GM18508 (cell line): ENCODE data around the gene EXOSC3.
"Not testable (repeated sequence)": the region's sequence is repeated elsewhere in the genome, so short reads cannot be mapped to it uniquely, and the experiment has no call there.

Experiments
- ATAC-seq: cut with Tn5 transposase; IDR thresholded peaks from one replicate; pipeline ENCODE4 v1.9.1; 2021; ENCODE audit warnings: moderate number of reproducible peaks; ENCODE audit not compliant: insufficient read depth, unreplicated experiment

Gene EXOSC3

GRCh38 chr9:37784616-37785483 lies at the start of gene EXOSC3:
Gene EXOSC3 (minus strand): TSS chr9:37785064. CDS start chr9:37785044, 20 bp downstream.
- peak; percentile 43 for ATAC-seq

GRCh38 chr9:37827483-37828165 lies 42.8 kb upstream of the EXOSC3 start:
- no peak for ATAC-seq

GRCh38 chr9:37825174-37825573 lies 40.3 kb upstream of the EXOSC3 start:
- ATAC-seq: not testable (repeated sequence)

- ATAC-seq: no peak
These were observed 35.3 kb upstream of the EXOSC3 start for GRCh38 chr9:37820142-37820541.

GRCh38 chr9:37818849-37819248 lies 34.0 kb upstream of the EXOSC3 start:
- no peak for ATAC-seq

- ATAC-seq: no peak
These were observed 28.0 kb upstream of the EXOSC3 start for GRCh38 chr9:37812773-37813379.

- no peak for ATAC-seq
These were observed 27.1 kb upstream of the EXOSC3 start for GRCh38 chr9:37811906-37812476.

- not testable (repeated sequence) for ATAC-seq
These were observed 24.8 kb upstream of the EXOSC3 start for GRCh38 chr9:37809676-37810075.

GRCh38 chr9:37806271-37806670 lies 21.4 kb upstream of the EXOSC3 start:
- no peak for ATAC-seq

- ATAC-seq: no peak
These were observed 17.3 kb upstream of the EXOSC3 start for GRCh38 chr9:37801959-37802711.

GRCh38 chr9:37801287-37801850 lies 16.5 kb upstream of the EXOSC3 start:
- no peak for ATAC-seq

- ATAC-seq: peak; percentile 36
These were observed 15.9 kb upstream of the EXOSC3 start, which contains the start of gene DCAF10 for GRCh38 chr9:37800631-37801286. Gene DCAF10 (plus strand): TSS chr9:37800797. CDS start chr9:37800867, 70 bp downstream.

- no peak for ATAC-seq
These were observed 13.8 kb upstream of the EXOSC3 start for GRCh38 chr9:37798677-37799076.

- no peak for ATAC-seq
These were observed 11.4 kb upstream of the EXOSC3 start for GRCh38 chr9:37796232-37796631.

- ATAC-seq: no peak
These were observed 7.3 kb upstream of the EXOSC3 start for GRCh38 chr9:37792122-37792521.

- no peak for ATAC-seq
These were observed 5.2 kb upstream of the EXOSC3 start for GRCh38 chr9:37790096-37790495.

- ATAC-seq: no peak
These were observed 3.5 kb upstream of the EXOSC3 start for GRCh38 chr9:37788332-37788731.

- no peak for ATAC-seq
These were observed 2.2 kb upstream of the EXOSC3 start for GRCh38 chr9:37787059-37787458.

GRCh38 chr9:37784291-37784615 lies 611 bp downstream of the EXOSC3 start:
- no peak for ATAC-seq
